D721Med (cell line): ENCODE data around the gene RMND5B.

Source experiments
- DNase-seq: peaks from one replicate; pipeline ENCODE4 v3.0.0; 2011; ENCODE audit warnings: low spot score; ENCODE audit not compliant: insufficient read length
- FAIRE-seq: peaks from 2 replicates; lab custom pipeline; 2011; peaks lifted over from hg19 to GRCh38; lab: Jason Lieb, UNC
- CTCF ChIP-seq: IDR thresholded peaks from 2 replicates; pipeline ENCODE4 v1.5.1; 2012; ENCODE audit warnings: mild to moderate bottlenecking, control low read depth; ENCODE audit not compliant: insufficient read depth; ENCODE audit errors: missing control alignments

Gene RMND5B

GRCh38 chr5:178093134-178093533 lies 37.7 kb upstream of the RMND5B start:
- TF ChIP-seq CTCF, result no peak
- no peak for FAIRE-seq
- no peak for DNase-seq

GRCh38 chr5:178094345-178094744 lies 36.5 kb upstream of the RMND5B start:
- FAIRE-seq (no peak), DNase-seq (no peak)
- no peak for TF ChIP-seq CTCF

GRCh38 chr5:178098685-178099084 lies 32.1 kb upstream of the RMND5B start:
- DNase-seq, result no peak
- TF ChIP-seq CTCF, result no peak
- FAIRE-seq, result no peak

- DNase-seq (no peak), FAIRE-seq (no peak)
- no peak for TF ChIP-seq CTCF
Observed at GRCh38 chr5:178103612-178104011, 27.2 kb upstream of the RMND5B start.

GRCh38 chr5:178104492-178104891 lies 26.3 kb upstream of the RMND5B start:
- DNase-seq (no peak), FAIRE-seq (no peak)
- no peak for TF ChIP-seq CTCF

- TF ChIP-seq CTCF, result no peak
- DNase-seq, result no peak
- no peak for FAIRE-seq
Observed at GRCh38 chr5:178106086-178106485, 24.7 kb upstream of the RMND5B start.

GRCh38 chr5:178106556-178107239 lies 24.1 kb upstream of the RMND5B start:
- no peak for FAIRE-seq
- DNase-seq, result no peak
- no peak for TF ChIP-seq CTCF
